ENCODE results near the gene SMIM38.
A peak's percentile ranks its signal among the peaks of the same experiment; 100 is the strongest.

SMIM38 gene

GRCh38 chr11:69127884-69128283 lies 27.9 kb upstream of the SMIM38 start:
- no peak for TF ChIP-seq CTCF (conservative IDR thresholded peaks at IDR 0.05; ENCODE audit: low read depth, low read length)
- no peak overlapping the region for H3K4me3 ChIP-seq (ENCODE audit: low read depth, low read length)
- DNase-seq (ENCODE audit: low read depth), result no peak

- DNase-seq (ENCODE audit: low read depth), result no peak
- no peak overlapping the region for H3K4me3 ChIP-seq (ENCODE audit: low read depth, low read length)
- TF ChIP-seq CTCF (conservative IDR thresholded peaks at IDR 0.05; ENCODE audit: low read depth, low read length), result no peak
These were observed 26.7 kb upstream of the SMIM38 start for GRCh38 chr11:69129053-69129452.

- H3K4me3 ChIP-seq (ENCODE audit: low read depth, low read length), result no peak overlapping the region
- no peak for TF ChIP-seq CTCF (conservative IDR thresholded peaks at IDR 0.05; ENCODE audit: low read depth, low read length)
- DNase-seq (ENCODE audit: low read depth), result no peak
These were observed 26.1 kb upstream of the SMIM38 start for GRCh38 chr11:69129647-69130046.

- peak; percentile 17 for DNase-seq (ENCODE audit: low read depth)
- no peak overlapping the region for H3K4me3 ChIP-seq (ENCODE audit: low read depth, low read length)
- no peak for TF ChIP-seq CTCF (conservative IDR thresholded peaks at IDR 0.05; ENCODE audit: low read depth, low read length)
These were observed 25.1 kb upstream of the SMIM38 start for GRCh38 chr11:69130654-69131053.

GRCh38 chr11:69131121-69131566 lies 24.6 kb upstream of the SMIM38 start:
- TF ChIP-seq CTCF (conservative IDR thresholded peaks at IDR 0.05; ENCODE audit: low read depth, low read length), result no peak
- no peak for DNase-seq (ENCODE audit: low read depth)
- no peak overlapping the region for H3K4me3 ChIP-seq (ENCODE audit: low read depth, low read length)

- TF ChIP-seq CTCF (conservative IDR thresholded peaks at IDR 0.05; ENCODE audit: low read depth, low read length), result peak; percentile 91
- DNase-seq (ENCODE audit: low read depth), result peak; percentile 84
- H3K4me3 ChIP-seq (ENCODE audit: low read depth, low read length), result no peak overlapping the region
These were observed 24.0 kb upstream of the SMIM38 start for GRCh38 chr11:69131644-69132300.

GRCh38 chr11:69132301-69132670 lies 23.4 kb upstream of the SMIM38 start:
- no peak for DNase-seq (ENCODE audit: low read depth)
- H3K4me3 ChIP-seq (ENCODE audit: low read depth, low read length), result no peak overlapping the region
- TF ChIP-seq CTCF (conservative IDR thresholded peaks at IDR 0.05; ENCODE audit: low read depth, low read length), result no peak

All from choroid plexus epithelial cell (primary cell).